NCI-H2196 (cell line): Measurements from ENCODE around the gene NYNRIN.

Source experiments
- DNase-seq: peaks from one replicate; lab custom pipeline; 2025; ENCODE audit not compliant: unreplicated experiment; lab: John Stamatoyannopoulos, UW

Gene NYNRIN

DNA sequence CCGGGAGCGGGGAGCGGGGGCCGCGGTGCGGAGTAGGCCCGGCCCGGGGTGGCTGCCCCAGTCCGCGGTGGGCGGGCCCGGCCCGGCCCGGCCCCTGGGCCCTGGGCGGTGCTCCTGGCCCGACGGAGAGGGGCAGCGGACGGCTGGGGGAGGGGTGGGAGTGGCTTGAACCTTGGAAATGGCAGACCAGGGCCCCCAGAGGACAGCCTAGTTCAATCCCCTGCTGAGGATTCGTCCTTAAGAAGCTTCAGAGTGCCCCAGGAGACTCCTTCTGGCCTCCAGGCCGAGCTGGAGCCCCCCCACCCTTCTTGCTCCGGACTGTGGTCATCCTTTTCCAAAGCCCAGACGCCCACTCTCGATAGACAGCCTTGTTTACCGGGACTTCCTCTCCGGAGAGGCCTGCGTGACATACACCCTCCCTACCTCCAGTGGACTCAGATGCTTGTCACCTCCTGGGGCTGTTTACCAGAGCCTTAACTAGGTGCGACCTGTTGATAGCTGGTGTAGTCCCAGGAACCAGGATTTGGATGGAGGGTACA, 31.4 kb downstream of the NYNRIN start:
- DNase-seq = peak; percentile 73

GRCh38 chr14:24430682-24431568, 32.1 kb downstream of the NYNRIN start:
- DNase-seq = no peak

DNA sequence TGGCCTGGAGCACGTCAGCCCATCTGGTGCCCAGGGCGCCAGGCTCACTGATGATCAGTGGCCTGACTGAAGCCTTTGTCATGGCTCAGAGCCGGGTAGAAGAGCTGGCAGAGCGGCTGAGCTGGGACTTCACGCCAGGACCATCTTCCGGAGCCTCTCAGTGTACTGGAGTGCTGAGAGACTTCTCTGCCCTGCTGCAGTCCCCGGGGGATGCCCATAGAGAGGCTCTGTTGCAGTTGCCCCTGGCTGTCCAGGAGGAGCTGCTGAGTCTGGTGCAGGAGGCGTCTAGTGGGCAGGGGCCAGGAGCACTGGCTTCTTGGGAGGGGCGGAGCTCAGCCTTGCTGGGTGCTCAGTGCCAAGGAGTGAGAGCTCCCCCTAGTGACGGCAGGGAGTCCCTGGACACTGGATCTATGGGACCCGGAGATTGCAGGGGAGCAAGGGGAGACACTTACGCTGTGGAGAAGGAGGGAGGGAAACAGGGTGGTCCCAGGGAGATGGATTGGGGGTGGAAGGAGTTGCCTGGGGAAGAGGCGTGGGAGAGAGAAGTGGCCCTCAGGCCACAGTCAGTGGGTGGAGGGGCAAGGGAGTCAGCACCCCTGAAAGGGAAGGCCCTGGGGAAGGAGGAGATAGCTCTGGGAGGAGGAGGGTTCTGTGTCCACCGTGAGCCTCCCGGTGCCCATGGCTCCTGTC, 32.9 kb downstream of the NYNRIN start:
- DNase-seq = peak; percentile 92

DNA sequence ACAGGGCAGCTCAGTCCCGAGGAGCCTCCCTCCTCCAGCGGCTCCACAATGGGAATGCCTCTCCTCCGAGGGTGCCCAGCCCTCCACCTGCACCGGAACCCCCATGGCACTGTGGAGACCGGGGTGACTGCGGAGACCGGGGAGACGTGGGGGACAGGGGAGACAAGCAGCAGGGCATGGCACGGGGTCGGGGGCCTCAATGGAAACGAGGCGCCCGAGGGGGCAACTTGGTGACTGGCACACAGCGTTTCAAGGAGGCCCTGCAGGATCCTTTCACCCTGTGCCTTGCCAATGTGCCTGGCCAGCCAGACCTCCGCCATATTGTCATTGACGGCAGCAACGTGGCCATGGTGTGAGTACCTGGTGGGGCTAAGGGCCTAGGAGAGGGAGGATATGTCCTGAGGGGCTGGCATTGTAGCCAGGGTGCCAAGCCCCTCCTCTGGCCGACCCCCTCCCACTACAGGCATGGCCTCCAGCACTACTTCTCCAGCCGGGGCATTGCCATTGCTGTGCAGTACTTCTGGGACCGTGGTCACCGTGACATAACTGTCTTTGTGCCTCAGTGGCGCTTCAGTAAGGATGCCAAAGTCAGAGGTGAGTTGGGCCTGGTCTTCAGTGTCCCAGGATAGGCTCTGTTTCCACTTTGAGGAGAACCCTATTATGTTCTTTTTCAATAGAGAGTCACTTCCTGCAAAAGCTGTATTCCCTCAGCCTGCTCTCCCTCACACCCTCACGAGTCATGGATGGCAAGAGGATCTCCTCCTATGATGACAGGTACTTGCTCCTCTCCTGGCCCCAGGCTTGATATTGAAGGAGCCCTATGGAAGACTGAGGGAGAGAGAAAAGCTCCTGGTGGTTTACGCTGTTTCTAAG, 33.7 kb downstream of the NYNRIN start:
- DNase-seq = no peak

DNA sequence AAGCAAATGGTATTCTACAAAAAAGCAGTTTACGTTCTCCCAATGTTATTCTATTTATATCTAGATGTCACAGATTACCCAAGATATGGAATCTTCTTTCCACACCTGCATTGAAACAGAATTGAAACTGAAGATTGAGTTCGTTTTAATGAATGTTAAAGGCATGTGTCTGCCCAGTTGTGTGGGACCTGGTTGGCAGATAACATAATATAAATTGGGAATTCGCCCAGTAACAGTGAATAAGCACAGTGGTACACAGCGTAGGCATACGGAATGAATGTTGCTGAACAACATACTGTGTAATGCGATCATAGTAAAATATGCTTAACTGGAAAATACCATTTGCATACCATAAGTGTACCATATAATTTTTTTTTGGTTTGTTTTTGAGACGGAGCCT, 35.2 kb downstream of the NYNRIN start:
- DNase-seq = no peak

- DNase-seq = no peak
Measured at GRCh38 chr14:24434676-24435075, 35.9 kb downstream of the NYNRIN start.

DNA sequence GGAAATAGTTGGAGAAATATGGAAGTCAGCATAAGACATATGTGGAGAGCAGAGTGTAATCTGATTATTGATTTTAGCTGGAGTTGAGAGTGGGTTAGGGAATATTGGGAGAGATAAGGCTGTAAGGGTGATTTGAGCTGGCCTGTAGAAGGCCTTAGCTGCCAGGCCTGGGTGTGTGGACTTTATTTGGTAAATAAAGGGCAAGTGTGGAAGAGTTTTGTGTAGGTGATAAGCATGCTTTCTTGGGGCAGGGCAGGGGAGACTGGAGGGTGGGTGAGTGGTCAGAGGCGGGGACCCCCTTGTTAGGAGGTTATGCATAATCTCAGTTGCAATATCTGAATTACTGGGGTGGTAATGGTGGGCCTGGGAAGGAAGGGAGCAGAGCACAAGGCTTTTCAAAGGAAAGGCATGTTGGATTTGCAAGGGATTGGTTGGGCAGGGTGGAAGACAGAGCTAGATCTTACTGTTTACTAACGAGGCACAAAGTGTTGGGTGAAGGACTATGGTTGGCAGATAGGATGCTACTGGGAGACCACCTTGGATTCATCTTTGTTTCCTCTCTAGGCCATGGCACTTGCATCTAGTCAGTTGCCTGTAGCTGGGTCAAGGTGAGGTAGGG, 36.5 kb downstream of the NYNRIN start:
- DNase-seq = no peak

- no peak for DNase-seq
Measured at GRCh38 chr14:24435998-24436354, 37.2 kb downstream of the NYNRIN start.

DNA sequence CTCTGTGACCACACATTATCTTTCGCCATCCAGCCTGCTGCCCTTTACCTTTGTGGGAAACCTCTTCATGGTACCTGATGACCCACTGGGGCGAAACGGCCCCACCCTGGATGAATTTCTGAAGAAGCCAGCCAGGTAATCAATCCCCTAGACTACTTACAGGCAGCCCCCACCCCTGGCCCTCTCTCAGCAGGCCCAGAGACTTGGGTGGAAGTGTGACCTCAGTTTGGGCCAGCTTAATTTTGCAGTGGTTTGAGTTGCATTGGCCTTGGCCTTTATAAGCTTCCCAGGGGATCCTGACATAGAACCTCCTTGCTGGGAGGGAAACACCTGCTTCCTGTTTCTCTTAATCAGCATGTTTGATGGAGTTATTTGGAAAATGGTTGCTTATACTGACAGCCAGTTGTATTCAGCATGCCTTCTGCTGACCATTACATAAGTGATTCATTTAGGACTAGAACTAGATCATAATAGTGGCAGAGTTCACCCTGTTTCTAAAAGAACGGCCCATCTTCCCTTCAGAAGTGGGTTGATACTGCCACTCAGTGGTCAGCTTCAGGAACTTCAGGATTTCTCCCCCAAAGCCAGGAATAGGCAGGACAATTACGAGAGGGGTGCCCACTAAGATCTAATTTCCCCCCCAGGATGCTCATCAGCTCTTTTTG, 37.7 kb downstream of the NYNRIN start:
- DNase-seq = peak; percentile 70

GRCh38 chr14:24437020-24437735, 38.4 kb downstream of the NYNRIN start:
- no peak for DNase-seq

- DNase-seq = no peak
Measured at GRCh38 chr14:24437736-24438067, 38.9 kb downstream of the NYNRIN start.

DNA sequence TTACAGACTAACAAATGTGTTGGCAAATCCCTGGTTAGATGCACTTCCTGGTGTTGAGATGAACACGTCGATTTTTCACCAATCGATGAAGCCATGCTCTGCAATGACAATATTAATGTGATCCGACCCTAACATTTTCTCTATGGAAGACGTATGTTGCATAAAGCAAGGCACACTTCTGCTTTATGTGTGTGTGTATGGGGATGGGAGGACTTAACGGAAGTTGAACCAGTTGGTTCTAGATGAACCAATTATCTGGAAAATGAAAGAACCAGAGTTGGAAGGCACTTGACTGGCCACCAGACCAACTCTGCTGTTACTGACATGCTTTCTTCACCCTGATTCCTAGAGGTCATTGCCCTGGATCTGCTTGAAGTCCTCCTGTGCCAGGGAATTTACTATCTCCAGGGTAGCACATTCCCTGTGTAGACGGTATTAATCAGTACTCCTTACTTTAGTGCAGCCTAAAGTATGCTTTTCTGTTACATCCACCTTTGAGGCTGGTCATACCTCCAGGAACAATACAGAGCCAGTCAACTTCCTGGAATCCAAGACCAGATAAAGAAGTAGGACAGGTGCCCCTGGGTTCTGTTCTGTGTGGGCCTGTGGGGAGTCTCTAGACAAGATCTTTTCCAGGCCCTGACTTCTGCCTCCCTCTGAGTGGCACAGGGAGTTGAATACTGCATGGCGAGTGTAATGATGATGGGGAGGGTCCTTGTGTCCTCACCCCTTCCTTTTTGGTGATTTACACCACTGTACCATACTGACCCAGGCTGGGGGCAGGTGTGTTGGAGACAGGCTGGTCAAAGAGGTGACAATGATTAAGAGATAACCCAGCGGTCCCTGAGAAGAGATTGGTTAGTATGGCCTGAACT, 39.7 kb downstream of the NYNRIN start:
- DNase-seq = no peak

- DNase-seq = no peak
Measured at GRCh38 chr14:24439257-24439656, 40.5 kb downstream of the NYNRIN start.

DNA sequence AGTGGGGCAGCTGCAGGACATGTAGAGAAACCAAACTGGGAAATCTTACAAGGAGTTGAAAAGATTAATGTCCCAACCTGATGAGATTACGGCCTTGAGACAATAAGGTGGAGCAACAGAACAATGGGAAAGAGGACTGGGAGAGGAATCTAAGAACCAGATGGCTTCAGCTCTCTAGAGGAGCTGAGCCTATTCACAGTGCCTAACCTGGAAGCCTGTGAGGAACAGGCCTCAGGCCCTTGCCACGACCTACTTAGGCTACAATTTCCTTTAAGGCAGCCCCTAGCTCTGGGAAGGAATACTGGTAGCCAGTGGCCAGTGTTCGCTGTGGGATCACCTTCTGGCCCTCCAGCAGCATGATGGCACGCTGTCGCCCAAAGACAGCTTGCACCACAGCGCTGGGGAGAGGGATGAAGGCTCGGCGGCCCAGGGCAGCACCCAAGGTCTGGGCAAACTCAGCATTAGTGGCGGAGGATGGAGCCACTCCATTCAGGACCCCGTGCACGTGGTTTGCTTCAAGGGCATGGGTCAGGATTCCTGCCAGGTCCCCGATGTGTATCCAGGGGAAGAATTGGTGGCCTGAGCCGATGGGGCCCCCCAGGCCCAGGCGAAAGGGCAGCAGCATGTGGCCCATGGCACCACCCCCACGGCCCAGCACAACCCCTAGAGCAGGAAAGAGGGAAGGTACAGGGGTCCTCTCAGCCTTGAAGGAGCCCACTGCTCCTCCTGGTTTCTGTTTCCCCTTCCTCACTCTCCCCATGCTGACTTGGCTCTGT, 41.2 kb downstream of the NYNRIN start:
- no peak for DNase-seq

GRCh38 chr14:24440606-24441399, 42.0 kb downstream of the NYNRIN start:
- DNase-seq = no peak

DNA sequence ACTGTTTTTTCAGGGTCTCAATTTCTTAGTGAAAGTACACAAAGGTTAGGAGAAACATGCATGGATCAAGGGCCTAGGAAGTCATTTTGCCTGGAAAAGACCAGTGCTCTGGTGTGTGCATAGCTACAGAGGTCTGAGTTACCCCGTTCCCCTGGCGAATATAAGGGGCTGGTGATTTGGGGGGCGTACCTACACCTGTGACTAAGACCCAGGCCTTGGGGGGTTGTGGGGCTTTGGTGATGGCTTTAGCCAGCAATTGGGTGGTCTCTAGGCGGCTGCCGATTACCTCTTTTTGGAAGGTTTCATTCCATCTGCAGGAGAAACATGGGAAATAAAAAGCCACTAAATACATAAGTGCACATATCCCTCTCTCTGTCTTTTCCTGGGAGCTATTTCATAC, 42.7 kb downstream of the NYNRIN start:
- no peak for DNase-seq

- peak; percentile 57 for DNase-seq
Measured at GRCh38 chr14:24441904-24442239, 43.1 kb downstream of the NYNRIN start.
